Sigmoid colon (tissue), 4 donors: Measurements from ENCODE around the gene SYT15.
"Not testable (repeated sequence)": the region's sequence is repeated elsewhere in the genome, so short reads cannot be mapped to it uniquely, and the experiment has no call there.

ENCODE experiments used
- EP300 ChIP-seq, 4 donors: sonication (generic); formaldehyde crosslinking; IDR thresholded peaks; one replicate each; pipeline ENCODE4 v1.6.1; 2017; ENCODE audit warnings: antibody characterized with exemption in 4 of 4
- POLR2A ChIP-seq, 2 donors: fragments of 450-650 bp; IDR thresholded peaks; one replicate each; pipeline ENCODE4 v1.6.1; 2016; ENCODE audit warnings: antibody characterized with exemption in 2 of 2, mild to moderate bottlenecking in 2 of 2, moderate library complexity in 2 of 2
- POLR2AphosphoS5 ChIP-seq, 4 donors: sonication (generic); formaldehyde crosslinking; IDR thresholded peaks; one replicate each; pipeline ENCODE4 v1.6.1; 2017; ENCODE audit warnings: antibody characterized with exemption in 4 of 4
- TF ChIP-seq, protein P1 (sequence below), 4 experiments: fragments of 450-650 bp in 3 of 4; fragments of 200-600 bp in 1 of 4; IDR thresholded peaks; one replicate each; pipeline ENCODE4 v1.5.1; 2016 to 2019; ENCODE audit warnings: antibody characterized with exemption in 4 of 4, mild to moderate bottlenecking in 3 of 4, moderate library complexity in 2 of 4

DNA sequence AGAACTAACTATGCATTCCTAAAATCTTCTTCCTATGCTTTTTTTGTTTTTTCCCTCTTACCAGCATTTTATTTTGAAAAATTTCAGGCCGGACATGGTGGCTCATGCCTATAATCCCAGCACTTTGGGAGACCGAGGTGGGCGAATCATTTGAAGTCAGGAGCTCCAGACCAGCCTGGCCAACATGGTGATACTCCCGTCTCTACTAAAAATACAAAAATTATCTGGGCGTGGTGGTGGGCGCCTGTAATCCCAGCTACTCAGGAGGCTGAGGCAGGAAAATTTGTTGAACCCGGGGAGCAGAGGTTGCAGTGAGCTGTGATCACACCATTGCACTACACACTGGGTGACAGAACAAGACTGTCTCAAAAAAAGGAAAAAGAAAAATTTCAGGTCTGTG, 49.2 kb upstream of the SYT15 start:
- TF ChIP-seq, protein P1, sequence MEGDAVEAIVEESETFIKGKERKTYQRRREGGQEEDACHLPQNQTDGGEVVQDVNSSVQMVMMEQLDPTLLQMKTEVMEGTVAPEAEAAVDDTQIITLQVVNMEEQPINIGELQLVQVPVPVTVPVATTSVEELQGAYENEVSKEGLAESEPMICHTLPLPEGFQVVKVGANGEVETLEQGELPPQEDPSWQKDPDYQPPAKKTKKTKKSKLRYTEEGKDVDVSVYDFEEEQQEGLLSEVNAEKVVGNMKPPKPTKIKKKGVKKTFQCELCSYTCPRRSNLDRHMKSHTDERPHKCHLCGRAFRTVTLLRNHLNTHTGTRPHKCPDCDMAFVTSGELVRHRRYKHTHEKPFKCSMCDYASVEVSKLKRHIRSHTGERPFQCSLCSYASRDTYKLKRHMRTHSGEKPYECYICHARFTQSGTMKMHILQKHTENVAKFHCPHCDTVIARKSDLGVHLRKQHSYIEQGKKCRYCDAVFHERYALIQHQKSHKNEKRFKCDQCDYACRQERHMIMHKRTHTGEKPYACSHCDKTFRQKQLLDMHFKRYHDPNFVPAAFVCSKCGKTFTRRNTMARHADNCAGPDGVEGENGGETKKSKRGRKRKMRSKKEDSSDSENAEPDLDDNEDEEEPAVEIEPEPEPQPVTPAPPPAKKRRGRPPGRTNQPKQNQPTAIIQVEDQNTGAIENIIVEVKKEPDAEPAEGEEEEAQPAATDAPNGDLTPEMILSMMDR (IDR thresholded peaks at IDR 0.05): not testable (repeated sequence)
- not testable (repeated sequence) for TF ChIP-seq POLR2A, EP300, POLR2AphosphoS5 (IDR thresholded peaks at IDR 0.05)
